Activated naive CD8-positive, alpha-beta T cell (primary cell): ENCODE results near the gene MLIP.

Experiments
- H3K27ac Mint-ChIP-seq: one replicate; pipeline ENCODE4 v1.8.0; 2021; ENCODE audit warnings: mixed read lengths
- H3K27me3 Mint-ChIP-seq: one replicate; pipeline ENCODE4 v1.8.0; 2021; ENCODE audit warnings: mixed read lengths
- H3K36me3 Mint-ChIP-seq: one replicate; pipeline ENCODE4 v1.8.0; 2021; ENCODE audit warnings: mixed read lengths
- H3K4me1 Mint-ChIP-seq: one replicate; pipeline ENCODE4 v1.8.0; 2021; ENCODE audit warnings: low read depth, mixed read lengths
- H3K4me3 Mint-ChIP-seq: one replicate; pipeline ENCODE4 v1.8.0; 2021; ENCODE audit warnings: mild to moderate bottlenecking, mixed read lengths
- H3K9me3 Mint-ChIP-seq: one replicate; pipeline ENCODE4 v1.8.0; 2021; ENCODE audit warnings: low read depth, mixed read lengths

The MLIP gene

DNA sequence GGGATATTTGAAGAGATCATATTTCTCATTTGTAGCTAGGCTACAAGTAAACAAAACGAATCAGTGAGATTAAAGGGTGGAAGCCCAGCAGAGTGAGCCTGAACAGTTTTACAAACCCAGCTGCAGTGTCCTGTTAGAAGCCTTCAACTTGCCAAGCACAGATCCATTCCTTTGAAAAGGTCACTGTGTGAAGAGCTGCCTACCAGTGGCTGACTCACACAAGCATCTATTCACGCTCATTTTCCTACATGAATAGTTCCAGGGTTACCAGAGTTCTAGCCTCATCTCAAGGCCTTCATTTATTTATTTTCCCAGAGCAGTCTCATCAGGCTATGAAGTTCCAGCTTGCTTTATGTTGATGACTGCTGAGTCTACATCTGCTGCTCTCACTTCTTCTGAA is 25.7 kb upstream of the MLIP start:
- H3K4me3 Mint-ChIP-seq, result no peak overlapping the region
- H3K27me3 Mint-ChIP-seq, result no peaks in the 10 kb centered on the region
- H3K36me3 Mint-ChIP-seq, result no peaks in the 10 kb centered on the region
- no peak overlapping the region for H3K27ac Mint-ChIP-seq
- no peaks in the 10 kb centered on the region for H3K4me1 Mint-ChIP-seq
- H3K9me3 Mint-ChIP-seq, result no peaks in the 10 kb centered on the region

- no peak overlapping the region for H3K4me3 Mint-ChIP-seq
- no peak overlapping the region for H3K27ac Mint-ChIP-seq
- no peaks in the 10 kb centered on the region for H3K9me3 Mint-ChIP-seq
- no peaks in the 10 kb centered on the region for H3K36me3 Mint-ChIP-seq
- no peaks in the 10 kb centered on the region for H3K27me3 Mint-ChIP-seq
- no peaks in the 10 kb centered on the region for H3K4me1 Mint-ChIP-seq
Measured at GRCh38 chr6:54086439-54086838, 24.8 kb upstream of the MLIP start.

DNA sequence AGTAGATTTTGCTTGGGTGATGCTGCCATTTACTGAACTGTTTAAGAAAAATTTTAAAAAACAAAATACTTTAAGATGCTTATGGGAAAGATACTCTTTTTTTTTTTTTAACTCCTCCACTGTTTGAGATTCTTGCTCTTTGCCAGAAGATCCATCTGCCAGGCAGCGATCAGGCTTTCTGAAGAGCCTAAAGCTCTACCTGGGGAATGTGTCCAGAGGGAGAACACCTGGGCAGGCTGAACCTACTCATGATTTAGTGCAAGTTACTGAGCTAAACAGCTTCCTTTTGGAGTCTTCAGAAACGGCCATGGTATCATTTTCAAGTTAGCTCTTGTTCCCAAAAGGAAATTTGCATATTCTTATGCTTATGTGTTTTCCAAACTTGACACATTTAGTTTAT is 23.5 kb upstream of the MLIP start:
- no peak overlapping the region for H3K27ac Mint-ChIP-seq
- H3K4me3 Mint-ChIP-seq, result no peak overlapping the region
- no peaks in the 10 kb centered on the region for H3K27me3 Mint-ChIP-seq
- H3K9me3 Mint-ChIP-seq, result no peaks in the 10 kb centered on the region
- H3K36me3 Mint-ChIP-seq, result no peaks in the 10 kb centered on the region
- H3K4me1 Mint-ChIP-seq, result no peaks in the 10 kb centered on the region

- Mint-ChIP-seq H3K27ac (no peak overlapping the region), H3K4me3 (no peak overlapping the region), H3K9me3 (no peaks in the 10 kb centered on the region), H3K4me1 (no peaks in the 10 kb centered on the region), H3K27me3 (peaks cover 2% of the 10 kb centered on the region), H3K36me3 (no peaks in the 10 kb centered on the region)
Measured at GRCh38 chr6:54093326-54093948, 17.8 kb upstream of the MLIP start.

GRCh38 chr6:54094293-54094692 is 16.9 kb upstream of the MLIP start:
- H3K27me3 Mint-ChIP-seq, result peaks cover 2% of the 10 kb centered on the region
- no peaks in the 10 kb centered on the region for H3K36me3 Mint-ChIP-seq
- H3K9me3 Mint-ChIP-seq, result no peaks in the 10 kb centered on the region
- H3K4me1 Mint-ChIP-seq, result no peaks in the 10 kb centered on the region
- H3K27ac Mint-ChIP-seq, result no peak overlapping the region
- H3K4me3 Mint-ChIP-seq, result no peak overlapping the region

- H3K9me3 Mint-ChIP-seq, result no peaks in the 10 kb centered on the region
Measured at GRCh38 chr6:54094786-54095185, 16.5 kb upstream of the MLIP start.

DNA sequence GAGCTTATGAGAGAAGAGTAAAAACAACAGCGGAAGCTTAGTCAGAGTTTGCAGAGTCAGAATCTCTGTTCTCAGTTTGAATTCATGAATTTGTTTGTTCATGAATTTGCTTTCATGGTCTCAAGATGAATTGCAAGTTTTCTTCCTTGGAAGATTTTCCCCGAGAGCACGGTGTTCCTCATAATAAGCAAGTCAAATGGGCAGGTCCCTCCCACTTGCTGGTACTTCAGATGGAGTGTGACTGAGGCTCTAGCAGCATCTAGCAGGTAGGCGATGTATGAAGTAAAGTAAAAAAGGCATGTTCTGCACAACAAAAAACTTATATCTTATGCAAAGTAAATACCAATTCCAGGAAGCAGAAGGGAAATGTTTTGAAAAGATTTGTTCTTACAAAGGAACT is 15.5 kb upstream of the MLIP start:
- no peaks in the 10 kb centered on the region for H3K4me1 Mint-ChIP-seq
- no peak overlapping the region for H3K27ac Mint-ChIP-seq
- H3K36me3 Mint-ChIP-seq, result no peaks in the 10 kb centered on the region
- H3K4me3 Mint-ChIP-seq, result no peak overlapping the region
- peaks cover 2% of the 10 kb centered on the region for H3K27me3 Mint-ChIP-seq
- no peaks in the 10 kb centered on the region for H3K9me3 Mint-ChIP-seq

More at GRCh38 chr6:54094786-54095185, 16.5 kb upstream of the MLIP start:
- Mint-ChIP-seq H3K36me3 (no peaks in the 10 kb centered on the region), H3K27ac (no peak overlapping the region), H3K4me3 (no peak overlapping the region), H3K27me3 (peaks cover 2% of the 10 kb centered on the region), H3K4me1 (no peaks in the 10 kb centered on the region)

- H3K27me3 Mint-ChIP-seq, result peaks cover 2% of the 10 kb centered on the region
- no peak overlapping the region for H3K4me3 Mint-ChIP-seq
- H3K9me3 Mint-ChIP-seq, result no peaks in the 10 kb centered on the region
Measured at GRCh38 chr6:54096811-54097210, 14.4 kb upstream of the MLIP start.

GRCh38 chr6:54097753-54098152 is 13.5 kb upstream of the MLIP start:
- no peaks in the 10 kb centered on the region for H3K4me1 Mint-ChIP-seq
- H3K27ac Mint-ChIP-seq, result no peak overlapping the region

More at GRCh38 chr6:54096811-54097210, 14.4 kb upstream of the MLIP start:
- Mint-ChIP-seq H3K4me1 (no peaks in the 10 kb centered on the region), H3K36me3 (no peaks in the 10 kb centered on the region), H3K27ac (no peak overlapping the region)

DNA sequence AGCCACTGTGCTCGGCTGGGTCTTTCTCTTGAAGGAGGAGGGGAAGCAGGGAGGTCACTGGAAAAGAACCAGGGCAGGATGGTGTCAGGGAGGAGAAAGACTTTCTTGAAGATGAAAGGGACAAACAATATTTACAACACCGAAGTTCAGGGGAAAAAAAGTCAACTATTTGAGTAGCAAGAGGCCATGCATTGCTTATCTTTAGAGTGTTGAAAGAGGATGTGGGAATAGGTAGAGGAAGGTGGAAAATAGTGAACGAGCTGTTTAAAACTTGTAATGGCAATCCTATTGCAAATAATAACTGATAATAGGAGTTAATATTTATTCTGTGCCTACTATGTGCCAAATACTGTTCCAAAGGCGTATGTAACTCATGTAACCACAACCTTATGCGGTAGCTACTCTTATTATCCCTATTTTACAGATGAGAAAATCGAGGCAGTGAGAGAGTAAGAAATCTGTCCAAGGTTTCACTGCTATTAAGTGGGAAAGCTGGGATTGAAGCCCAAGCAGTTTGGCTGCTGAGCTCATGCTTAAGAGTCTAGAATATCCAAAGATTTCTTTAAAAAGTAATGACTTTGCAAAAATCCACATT is 12.7 kb upstream of the MLIP start:
- Mint-ChIP-seq H3K36me3 (no peaks in the 10 kb centered on the region), H3K27me3 (peaks cover 2% of the 10 kb centered on the region)

More at GRCh38 chr6:54097753-54098152, 13.5 kb upstream of the MLIP start:
- Mint-ChIP-seq H3K27me3 (peaks cover 2% of the 10 kb centered on the region), H3K9me3 (no peaks in the 10 kb centered on the region), H3K4me3 (no peak overlapping the region), H3K36me3 (no peaks in the 10 kb centered on the region)

DNA sequence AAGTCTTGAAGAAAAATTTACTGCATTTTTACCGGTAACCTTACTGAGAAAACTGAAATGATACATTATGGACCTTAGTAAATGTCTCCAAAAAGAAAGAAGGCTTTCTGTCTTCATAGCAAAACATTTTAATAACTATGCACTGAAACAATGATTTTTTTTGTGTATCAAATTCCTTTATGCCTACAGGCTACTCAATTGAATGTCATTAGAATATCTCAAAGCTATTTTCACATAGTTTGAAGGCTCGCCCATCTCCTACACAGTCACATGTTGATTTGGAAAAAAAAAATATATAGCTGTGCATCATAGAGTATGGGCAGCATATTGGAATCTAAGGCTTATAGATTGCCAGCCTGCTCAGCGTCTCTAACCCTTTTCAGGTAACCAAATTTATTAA is 12.0 kb upstream of the MLIP start:
- H3K27ac Mint-ChIP-seq, result no peak overlapping the region
- H3K4me1 Mint-ChIP-seq, result no peaks in the 10 kb centered on the region
- H3K27me3 Mint-ChIP-seq, result peaks cover 2% of the 10 kb centered on the region
- H3K9me3 Mint-ChIP-seq, result no peaks in the 10 kb centered on the region
- H3K36me3 Mint-ChIP-seq, result no peaks in the 10 kb centered on the region
- no peak overlapping the region for H3K4me3 Mint-ChIP-seq

More for the DNA sequence above, 12.7 kb upstream of the MLIP start:
- H3K4me3 Mint-ChIP-seq, result no peak overlapping the region
- H3K9me3 Mint-ChIP-seq, result no peaks in the 10 kb centered on the region
- no peaks in the 10 kb centered on the region for H3K4me1 Mint-ChIP-seq
- H3K27ac Mint-ChIP-seq, result no peak overlapping the region

- no peaks in the 10 kb centered on the region for H3K9me3 Mint-ChIP-seq
- H3K4me3 Mint-ChIP-seq, result no peak overlapping the region
- no peak overlapping the region for H3K27ac Mint-ChIP-seq
- H3K36me3 Mint-ChIP-seq, result no peaks in the 10 kb centered on the region
- H3K27me3 Mint-ChIP-seq, result peaks cover under 1% of the 10 kb centered on the region
- H3K4me1 Mint-ChIP-seq, result no peaks in the 10 kb centered on the region
Measured at GRCh38 chr6:54100411-54101006, 10.7 kb upstream of the MLIP start.

- H3K4me1 Mint-ChIP-seq, result no peaks in the 10 kb centered on the region
- H3K9me3 Mint-ChIP-seq, result no peaks in the 10 kb centered on the region
- no peaks in the 10 kb centered on the region for H3K36me3 Mint-ChIP-seq
- no peak overlapping the region for H3K27ac Mint-ChIP-seq
- peaks cover 1% of the 10 kb centered on the region for H3K27me3 Mint-ChIP-seq
- H3K4me3 Mint-ChIP-seq, result no peak overlapping the region
Measured at GRCh38 chr6:54102238-54102637, 9.0 kb upstream of the MLIP start.

DNA sequence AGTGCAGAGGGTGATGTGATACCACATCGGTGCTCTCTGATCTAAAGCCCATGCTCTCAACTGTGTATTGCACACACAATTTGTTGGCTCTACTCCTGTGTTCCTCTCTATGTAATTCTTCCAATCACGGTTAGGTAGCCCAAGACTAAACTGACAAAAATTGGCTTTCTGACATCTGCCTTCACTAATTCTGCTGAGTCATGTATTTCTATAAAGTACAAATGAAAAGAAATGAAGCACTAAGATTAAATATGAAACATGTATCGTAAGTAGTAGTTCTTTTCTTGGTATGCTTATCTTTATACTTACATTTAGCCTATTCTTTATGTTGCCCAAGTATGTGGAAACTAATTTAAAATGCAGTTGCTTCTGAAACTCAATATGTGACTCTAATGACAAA is 7.7 kb upstream of the MLIP start:
- Mint-ChIP-seq H3K9me3 (no peaks in the 10 kb centered on the region), H3K27me3 (peaks cover 1% of the 10 kb centered on the region), H3K4me1 (no peaks in the 10 kb centered on the region), H3K4me3 (no peak overlapping the region), H3K36me3 (no peaks in the 10 kb centered on the region), H3K27ac (no peak overlapping the region)

DNA sequence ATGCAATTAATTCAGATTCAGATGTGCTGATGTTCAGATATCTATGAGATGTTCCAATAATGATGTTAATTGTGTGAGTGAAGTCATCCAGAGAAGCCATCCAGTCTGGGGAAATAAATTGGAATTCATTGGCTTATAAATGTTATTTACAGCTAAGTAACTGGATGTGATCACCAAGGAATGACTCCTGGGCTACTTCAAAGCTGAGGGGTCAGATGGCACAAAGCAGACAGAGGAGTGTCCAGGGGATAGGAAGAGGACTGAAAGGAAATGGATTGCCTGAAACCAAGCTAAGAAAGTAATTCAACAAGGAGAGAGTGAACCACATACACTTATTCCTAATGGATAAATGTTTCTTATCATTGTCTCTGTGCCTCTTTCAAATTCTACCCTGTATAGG is 4.5 kb upstream of the MLIP start:
- H3K27me3 Mint-ChIP-seq, result peaks cover 1% of the 10 kb centered on the region
- no peak overlapping the region for H3K27ac Mint-ChIP-seq
- no peaks in the 10 kb centered on the region for H3K4me1 Mint-ChIP-seq
- no peak overlapping the region for H3K4me3 Mint-ChIP-seq
- no peaks in the 10 kb centered on the region for H3K9me3 Mint-ChIP-seq
- no peaks in the 10 kb centered on the region for H3K36me3 Mint-ChIP-seq
